Activated naive CD8-positive, alpha-beta T cell treated with anti-CD3 and anti-CD28 coated beads for 36 hours (primary cell): Measurements from ENCODE around the gene CR1. TPM values are rescaled to one million over a fixed set of nuclear protein-coding genes. Genes with fewer than 3 reads are reported as not detected.
"Not testable (repeated sequence)": the region's sequence is repeated elsewhere in the genome, so short reads cannot be mapped to it uniquely, and the experiment has no call there.

Experiments used
- DNase-seq: peaks from one replicate; pipeline ENCODE4 v3.0.0; 2021
- H3K27ac Mint-ChIP-seq: one replicate; pipeline ENCODE4 v1.8.0; 2022; ENCODE audit warnings: mild to moderate bottlenecking, moderate library complexity, mixed read lengths
- H3K27me3 Mint-ChIP-seq: one replicate; pipeline ENCODE4 v1.8.0; 2022; ENCODE audit warnings: mild to moderate bottlenecking, mixed read lengths
- H3K36me3 Mint-ChIP-seq: one replicate; pipeline ENCODE4 v1.8.0; 2021; ENCODE audit warnings: mild to moderate bottlenecking, mixed read lengths
- H3K4me1 Mint-ChIP-seq: one replicate; pipeline ENCODE4 v1.8.0; 2021; ENCODE audit warnings: mixed read lengths
- H3K4me3 Mint-ChIP-seq: one replicate; pipeline ENCODE4 v1.8.0; 2022; ENCODE audit warnings: mild to moderate bottlenecking, moderate library complexity, mixed read lengths
- H3K9me3 Mint-ChIP-seq: one replicate; pipeline ENCODE4 v1.8.0; 2022; ENCODE audit warnings: mixed read lengths
- total RNA-seq, 2 experiments: library from RNA; stranded (reverse); gene quantifications; one replicate each; pipeline ENCODE4 v1.2.3, GENCODE V29; 2021

Gene CR1
- total RNA-seq, 2 experiments from 2014 or later = not detected

DNA sequence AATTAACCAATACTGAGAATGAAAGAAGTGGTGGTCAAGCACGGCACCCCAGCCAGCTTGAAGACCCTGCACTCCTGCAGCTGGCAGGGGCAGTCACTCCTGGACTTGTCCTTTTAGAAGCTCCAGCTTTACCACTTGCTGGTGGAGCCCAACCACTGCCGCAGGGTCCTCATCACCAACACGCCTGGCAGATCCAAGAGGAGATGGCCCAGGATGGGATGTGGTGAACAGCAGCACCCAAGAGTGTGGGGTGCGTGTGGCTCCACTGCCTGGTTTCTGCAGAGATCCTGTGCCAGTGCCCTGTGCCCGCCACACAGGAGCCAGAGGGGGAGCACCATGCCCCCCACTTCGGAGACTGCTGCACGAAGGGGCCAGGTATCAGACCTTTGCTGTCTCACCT lies 162.5 kb downstream of the CR1 start:
- peaks cover 1% of the 10 kb centered on the region for H3K4me1 Mint-ChIP-seq
- no peak overlapping the region for H3K27ac Mint-ChIP-seq
- no peak overlapping the region for H3K4me3 Mint-ChIP-seq
- peaks cover 4% of the 10 kb centered on the region for H3K9me3 Mint-ChIP-seq
- peaks cover 6% of the 10 kb centered on the region for H3K27me3 Mint-ChIP-seq
- DNase-seq = no peak
- H3K36me3 Mint-ChIP-seq = no peaks in the 10 kb centered on the region

DNA sequence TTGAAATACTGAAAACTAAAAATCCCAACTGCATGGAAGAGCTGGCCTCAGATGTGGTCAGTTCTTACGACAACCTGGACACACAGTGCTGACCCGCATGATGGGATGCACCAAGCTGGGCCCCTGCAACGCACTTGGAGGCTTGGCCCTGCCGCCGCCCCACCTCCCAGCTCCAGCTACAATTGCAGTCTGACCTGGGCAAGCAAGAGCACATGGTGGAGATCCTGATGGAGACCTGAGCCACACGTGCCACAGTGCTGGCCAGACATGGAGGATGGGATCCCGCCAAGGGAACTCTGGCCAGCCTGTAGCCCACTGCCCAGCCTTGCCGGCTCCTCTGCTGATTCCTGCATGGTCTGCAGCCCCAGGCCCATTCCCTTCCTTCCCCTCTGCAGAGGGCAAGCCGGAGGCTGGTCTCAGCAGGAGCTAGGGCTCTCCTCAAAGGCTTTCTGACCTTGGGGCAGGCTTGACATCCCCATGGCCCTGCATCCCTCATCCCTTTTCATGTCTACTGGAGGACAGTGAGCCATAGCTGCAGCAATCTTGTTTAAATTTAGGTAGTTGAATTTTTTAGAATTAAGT lies 163.0 kb downstream of the CR1 start:
- Mint-ChIP-seq H3K36me3 (no peaks in the 10 kb centered on the region), H3K9me3 (peaks cover 6% of the 10 kb centered on the region), H3K4me1 (no peaks in the 10 kb centered on the region), H3K4me3 (no peak overlapping the region), H3K27me3 (peaks cover 11% of the 10 kb centered on the region), H3K27ac (no peak overlapping the region)
- DNase-seq = no peak

DNA sequence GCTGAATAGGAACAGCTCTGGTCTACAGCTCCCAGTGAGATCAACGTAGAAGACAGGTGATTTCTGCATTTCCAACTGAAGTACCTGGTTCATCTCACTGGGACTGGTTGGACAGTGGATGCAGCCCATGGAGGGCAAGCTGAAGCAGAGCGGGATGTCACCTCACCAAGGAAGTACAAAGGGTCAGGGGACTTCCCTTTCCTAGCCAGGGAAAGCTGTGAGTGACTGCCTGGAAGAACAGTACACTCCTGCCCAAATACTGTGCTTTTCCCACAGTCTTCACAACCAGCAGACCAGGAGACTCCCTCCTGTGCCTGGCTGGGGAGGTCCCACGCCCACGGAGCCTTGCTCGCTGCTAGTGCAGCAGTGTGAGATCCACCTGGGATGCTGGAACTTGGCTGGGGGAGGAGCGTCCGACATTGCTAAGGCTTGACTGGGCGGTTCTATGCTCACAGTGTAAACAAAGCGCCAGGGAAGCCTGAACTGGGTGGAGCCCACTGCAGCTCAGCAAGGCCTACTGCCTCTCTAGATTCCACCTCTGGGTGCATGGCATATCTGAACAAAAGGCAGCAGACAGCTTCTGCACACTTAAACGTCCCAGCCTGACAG lies 163.7 kb downstream of the CR1 start:
- no peak for DNase-seq

DNA sequence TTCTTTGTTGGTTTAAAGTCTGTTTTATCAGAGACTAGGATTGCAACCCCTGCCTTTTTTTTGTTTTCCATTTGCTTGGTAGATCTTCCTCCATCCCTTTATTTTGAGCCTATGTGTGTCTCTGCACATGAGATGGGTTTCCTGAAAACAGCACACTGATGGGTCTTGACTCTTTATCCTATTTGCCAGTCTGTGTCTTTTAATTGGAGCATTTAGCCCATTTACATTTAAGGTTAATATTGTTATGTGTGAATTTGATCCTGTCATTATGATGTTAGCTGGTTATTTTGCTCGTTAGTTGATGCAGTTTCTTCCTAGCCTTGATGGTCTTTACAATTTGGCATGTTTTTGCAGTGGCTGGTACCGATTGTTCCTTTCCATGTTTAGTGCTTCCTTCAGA lies 165.5 kb downstream of the CR1 start:
- H3K36me3 Mint-ChIP-seq, H3K9me3 Mint-ChIP-seq, H3K4me3 Mint-ChIP-seq, H3K4me1 Mint-ChIP-seq, H3K27ac Mint-ChIP-seq, DNase-seq: not testable (repeated sequence)
- peaks cover 25% of the 10 kb centered on the region for H3K27me3 Mint-ChIP-seq

More for the DNA sequence above, 163.7 kb downstream of the CR1 start:
- Mint-ChIP-seq H3K36me3 (no peaks in the 10 kb centered on the region), H3K4me3 (no peak overlapping the region), H3K9me3 (peaks cover 6% of the 10 kb centered on the region), H3K4me1 (no peaks in the 10 kb centered on the region), H3K27me3 (peaks cover 13% of the 10 kb centered on the region), H3K27ac (no peak overlapping the region)

DNA sequence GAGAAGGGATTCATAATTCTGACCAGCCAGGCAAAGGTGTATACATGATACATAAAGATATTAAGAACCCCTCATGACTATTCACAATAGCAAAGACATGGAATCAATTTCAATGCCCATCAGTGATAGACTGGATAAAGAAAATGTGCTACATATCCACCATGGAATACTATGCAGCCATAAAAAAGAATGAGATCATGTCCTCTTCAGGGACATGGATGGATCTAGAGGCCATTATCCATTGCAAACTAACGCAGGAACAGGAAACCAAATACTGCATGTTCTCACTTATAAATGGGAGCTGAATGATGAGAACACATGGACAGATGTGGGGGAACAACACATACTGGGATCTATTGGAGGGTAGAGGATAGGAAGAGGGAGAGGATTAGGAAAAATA lies 170.4 kb downstream of the CR1 start:
- Mint-ChIP-seq H3K27ac (no peak overlapping the region), H3K4me3 (no peak overlapping the region), H3K36me3 (no peaks in the 10 kb centered on the region), H3K4me1 (no peaks in the 10 kb centered on the region), H3K9me3 (peaks cover 8% of the 10 kb centered on the region), H3K27me3 (peaks cover 68% of the 10 kb centered on the region)
- DNase-seq = no peak

DNA sequence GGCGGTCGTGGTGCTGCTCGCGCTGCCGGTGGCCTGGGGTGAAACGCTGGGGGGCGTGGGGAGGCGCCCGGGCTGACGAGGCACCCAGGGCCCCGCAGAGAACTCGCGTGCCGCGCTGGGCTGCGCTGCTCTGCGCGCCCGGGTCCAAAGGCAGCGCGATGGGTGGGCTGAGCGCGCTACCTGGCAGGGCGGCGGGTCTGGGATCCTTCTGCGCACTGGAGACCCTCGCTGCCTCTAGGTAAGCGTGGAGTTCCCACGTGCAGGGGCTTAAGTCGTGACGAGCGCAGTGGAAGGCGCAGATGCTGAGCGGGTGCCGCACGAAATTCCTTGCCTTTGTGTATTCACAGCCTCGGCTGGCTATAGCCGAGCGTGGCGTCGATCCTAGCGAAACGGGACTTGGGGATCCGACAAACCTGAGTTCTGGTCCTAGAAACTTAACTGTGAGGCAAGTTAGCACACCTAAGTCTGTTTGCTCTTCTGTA lies 173.6 kb downstream of the CR1 start:
- Mint-ChIP-seq H3K27ac (no peak overlapping the region), H3K9me3 (peaks cover 2% of the 10 kb centered on the region), H3K27me3 (peaks cover 79% of the 10 kb centered on the region), H3K4me1 (peaks cover 2% of the 10 kb centered on the region), H3K36me3 (no peaks in the 10 kb centered on the region), H3K4me3 (no peak overlapping the region)
- DNase-seq = no peak

DNA sequence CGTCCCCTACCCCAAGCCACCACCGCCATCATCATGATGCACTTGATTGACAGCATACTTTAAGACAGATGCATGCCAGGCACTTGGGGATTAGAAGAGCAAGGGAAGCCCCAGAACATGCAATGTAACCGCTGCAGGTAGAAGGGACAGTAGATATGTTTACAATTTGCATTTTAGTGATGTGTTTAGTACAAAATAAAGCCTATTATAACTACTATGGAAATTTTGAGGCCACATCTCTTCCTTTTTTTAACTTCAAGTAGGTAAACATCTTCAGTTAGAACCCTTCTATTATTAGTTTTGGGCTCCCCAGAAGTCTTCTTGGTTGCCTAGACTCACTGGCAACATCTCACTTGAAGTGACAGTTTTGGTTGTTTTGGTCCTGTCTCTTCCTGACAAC lies 174.2 kb downstream of the CR1 start:
- no peak for DNase-seq
- H3K4me3 Mint-ChIP-seq = no peak overlapping the region
- peaks cover 2% of the 10 kb centered on the region for H3K4me1 Mint-ChIP-seq
- H3K36me3 Mint-ChIP-seq = no peaks in the 10 kb centered on the region
- peaks cover 76% of the 10 kb centered on the region for H3K27me3 Mint-ChIP-seq
- no peak overlapping the region for H3K27ac Mint-ChIP-seq
- H3K9me3 Mint-ChIP-seq = peaks cover 2% of the 10 kb centered on the region

DNA sequence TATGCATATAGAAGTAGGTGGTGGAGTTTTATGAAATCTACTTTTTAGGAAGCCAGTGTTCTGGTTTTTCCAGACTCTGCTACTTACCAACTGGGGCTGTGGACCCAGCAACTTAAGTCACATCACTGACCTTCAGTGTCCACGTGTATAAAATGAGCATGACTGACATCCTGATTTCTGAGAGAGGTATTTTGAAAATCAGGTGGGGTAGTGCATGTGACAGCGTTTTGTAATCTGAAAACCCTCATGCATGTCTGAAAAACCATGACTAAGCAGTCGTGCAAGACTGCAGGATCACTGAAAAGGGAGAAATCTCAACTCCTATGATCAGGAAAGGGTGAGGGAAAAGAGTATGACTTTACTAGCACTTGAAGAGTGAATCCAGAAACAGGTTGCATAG lies 175.0 kb downstream of the CR1 start:
- H3K27me3 Mint-ChIP-seq = peaks cover 74% of the 10 kb centered on the region
- no peak overlapping the region for H3K27ac Mint-ChIP-seq
- no peak overlapping the region for H3K4me3 Mint-ChIP-seq
- peaks cover 2% of the 10 kb centered on the region for H3K9me3 Mint-ChIP-seq
- DNase-seq = no peak
- H3K36me3 Mint-ChIP-seq = no peaks in the 10 kb centered on the region
- H3K4me1 Mint-ChIP-seq = peaks cover 2% of the 10 kb centered on the region

DNA sequence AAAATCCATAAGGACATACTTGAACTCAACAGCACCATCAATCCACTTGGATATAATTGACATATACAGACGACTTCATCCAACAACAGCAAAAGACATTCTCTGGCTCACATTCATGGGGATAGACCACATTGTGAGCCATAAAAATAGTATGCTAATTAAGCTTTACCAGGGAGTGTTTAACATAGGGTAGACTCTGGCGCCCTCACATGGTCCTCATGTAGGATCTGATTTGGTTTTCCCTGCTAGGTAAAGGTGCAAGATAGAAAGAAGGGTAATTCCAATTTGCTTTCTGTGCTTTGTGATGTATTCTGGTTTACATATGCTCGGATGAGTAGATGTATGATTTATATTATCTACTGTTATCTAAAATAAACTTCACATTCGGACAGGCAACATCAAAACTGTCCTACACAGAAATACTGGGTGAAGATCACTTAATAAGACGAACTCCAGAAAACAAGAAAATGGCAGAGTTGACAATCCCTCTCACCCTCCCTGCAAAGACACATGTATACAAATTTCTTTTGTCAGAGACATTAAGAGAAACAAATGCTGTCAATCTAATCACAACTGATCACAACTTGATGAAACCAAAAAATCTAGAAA lies 176.7 kb downstream of the CR1 start:
- no peak for DNase-seq
- peaks cover 57% of the 10 kb centered on the region for H3K27me3 Mint-ChIP-seq

DNA sequence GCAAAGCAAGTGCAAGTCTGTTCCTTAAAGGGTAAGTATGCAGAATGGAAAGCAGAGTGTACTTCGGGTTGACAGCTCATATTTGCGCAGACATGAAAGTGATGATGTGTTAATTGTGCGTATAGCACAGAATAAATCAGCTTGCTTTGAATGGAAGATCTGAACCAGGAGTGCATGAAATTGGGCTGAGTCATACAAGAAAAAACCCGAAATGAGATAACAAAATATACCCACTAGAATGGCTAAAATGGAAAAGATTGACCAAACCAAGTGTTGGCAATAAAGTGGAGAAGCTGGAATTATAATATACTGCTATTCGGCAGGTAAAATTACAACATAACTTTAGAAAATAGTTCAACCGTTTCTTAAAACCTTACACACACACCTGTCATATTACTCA lies 177.4 kb downstream of the CR1 start:
- DNase-seq = no peak
- Mint-ChIP-seq H3K27ac (no peak overlapping the region), H3K9me3 (no peaks in the 10 kb centered on the region), H3K27me3 (peaks cover 50% of the 10 kb centered on the region), H3K36me3 (no peaks in the 10 kb centered on the region), H3K4me3 (no peak overlapping the region), H3K4me1 (peaks cover 2% of the 10 kb centered on the region)

More for the DNA sequence above, 176.7 kb downstream of the CR1 start:
- H3K4me1 Mint-ChIP-seq = peaks cover 2% of the 10 kb centered on the region
- H3K9me3 Mint-ChIP-seq = no peaks in the 10 kb centered on the region
- H3K27ac Mint-ChIP-seq = no peak overlapping the region
- H3K4me3 Mint-ChIP-seq = no peak overlapping the region
- H3K36me3 Mint-ChIP-seq = no peaks in the 10 kb centered on the region

DNA sequence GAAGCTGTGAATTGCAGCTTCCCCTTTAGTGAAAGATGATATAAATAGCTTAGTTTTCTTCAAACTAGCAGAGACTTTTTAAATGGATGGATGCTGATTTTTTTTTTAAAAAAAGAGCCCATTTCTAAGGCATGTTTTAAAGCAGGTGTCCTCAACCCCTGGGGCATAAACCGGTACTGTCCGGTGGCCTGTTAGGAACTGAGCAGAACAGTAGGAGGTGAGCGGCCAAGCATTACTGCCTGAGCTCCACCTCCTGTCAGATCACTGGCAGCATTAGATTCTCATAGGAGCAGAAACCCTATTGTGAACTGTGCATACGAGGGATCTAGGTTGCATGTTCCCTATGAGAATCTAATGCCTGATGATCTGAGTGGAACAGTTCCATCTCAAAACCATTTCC lies 180.2 kb downstream of the CR1 start:
- H3K9me3 Mint-ChIP-seq = no peaks in the 10 kb centered on the region
- no peak overlapping the region for H3K27ac Mint-ChIP-seq
- H3K27me3 Mint-ChIP-seq = peaks cover 22% of the 10 kb centered on the region
- no peak for DNase-seq
- no peak overlapping the region for H3K4me3 Mint-ChIP-seq
- H3K4me1 Mint-ChIP-seq = peaks cover 2% of the 10 kb centered on the region
- no peaks in the 10 kb centered on the region for H3K36me3 Mint-ChIP-seq

DNA sequence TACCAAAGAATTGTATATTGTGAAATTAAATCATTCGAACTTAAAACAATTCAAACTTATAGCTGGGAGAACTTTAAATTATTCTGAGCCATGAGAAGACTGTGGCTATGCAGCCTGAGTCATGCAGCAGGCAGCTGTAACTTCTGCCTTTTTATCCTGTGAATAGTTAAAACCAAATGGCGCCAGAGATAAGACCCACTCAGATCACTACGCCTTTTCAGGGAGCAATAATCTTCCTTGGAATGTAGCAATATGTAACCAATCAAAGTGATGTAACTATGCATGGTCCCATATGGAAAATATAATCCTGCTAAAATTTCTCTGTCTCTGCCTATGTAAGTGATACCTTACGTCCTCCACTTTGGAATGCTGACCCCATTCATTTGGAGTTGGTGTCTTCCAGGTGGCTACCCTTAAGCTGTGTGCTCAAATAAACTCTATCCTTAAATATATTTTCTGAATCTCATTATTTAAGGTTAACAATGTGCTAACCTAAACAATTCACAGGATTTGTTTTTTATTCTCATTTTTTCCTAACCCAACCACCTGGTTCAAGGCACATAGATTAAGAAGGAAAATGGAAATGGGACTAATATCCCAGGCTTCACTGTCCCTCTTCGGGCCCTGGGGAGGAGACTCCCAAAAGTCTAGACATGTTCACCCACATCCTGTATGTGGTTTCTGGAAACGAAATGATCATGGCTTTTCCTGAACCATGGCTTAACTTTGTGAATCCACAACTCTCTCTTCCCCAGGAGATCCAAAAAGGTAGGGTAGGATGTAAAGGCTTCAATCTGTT lies 184.8 kb downstream of the CR1 start:
- not testable (repeated sequence) for H3K4me1 Mint-ChIP-seq, H3K27me3 Mint-ChIP-seq, H3K36me3 Mint-ChIP-seq, H3K4me3 Mint-ChIP-seq, H3K9me3 Mint-ChIP-seq, DNase-seq, H3K27ac Mint-ChIP-seq

DNA sequence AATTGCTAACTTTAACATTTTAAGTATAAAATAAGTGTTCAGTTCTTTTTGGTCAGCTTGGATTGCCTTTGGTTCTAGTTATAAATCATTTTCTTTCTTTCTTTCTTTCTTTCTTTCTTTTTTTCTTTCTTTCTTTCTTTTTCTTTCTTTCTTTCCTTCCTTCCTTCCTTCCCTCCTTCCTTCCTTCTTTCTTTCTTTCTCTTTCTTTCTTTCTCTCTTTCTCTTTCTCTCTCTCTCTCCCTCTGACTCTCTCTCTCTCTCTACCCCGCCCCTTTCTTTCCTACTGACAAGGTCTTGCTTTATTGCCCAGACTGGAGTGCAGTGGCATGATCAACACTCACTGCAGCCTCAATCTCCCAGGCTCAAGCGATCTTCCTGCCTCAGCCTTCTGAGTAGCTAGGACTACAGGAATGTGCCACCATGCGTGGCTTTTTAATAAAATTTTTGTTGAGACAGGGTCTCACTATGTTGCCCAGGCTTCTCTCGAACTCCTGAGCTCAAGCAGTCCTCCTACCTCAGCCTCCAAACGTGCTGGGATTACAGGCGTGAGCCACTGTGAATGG lies 187.0 kb downstream of the CR1 start:
- not testable (repeated sequence) for H3K9me3 Mint-ChIP-seq, H3K4me1 Mint-ChIP-seq, H3K27me3 Mint-ChIP-seq, H3K4me3 Mint-ChIP-seq, H3K27ac Mint-ChIP-seq, H3K36me3 Mint-ChIP-seq, DNase-seq

DNA sequence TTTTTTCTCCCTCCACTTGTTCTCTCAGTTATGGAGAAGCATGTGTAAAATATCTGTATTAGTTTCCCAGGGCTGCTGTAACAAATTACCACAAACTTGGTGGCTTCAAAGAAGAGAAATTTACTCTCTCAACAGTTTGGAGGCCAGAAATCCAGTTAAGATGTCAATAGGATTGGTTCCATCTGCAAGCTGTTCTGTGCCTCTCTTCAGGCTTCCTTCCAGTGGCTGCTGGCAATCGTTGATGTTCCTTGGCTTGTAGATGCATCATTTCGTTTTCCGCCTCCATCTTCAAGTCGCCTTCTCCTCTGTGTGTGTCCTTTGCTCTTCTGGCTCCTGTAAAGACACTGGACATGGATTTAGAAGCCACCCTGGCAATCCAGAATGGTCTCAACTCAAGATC lies 194.6 kb downstream of the CR1 start:
- not testable (repeated sequence) for H3K36me3 Mint-ChIP-seq, H3K27ac Mint-ChIP-seq, H3K9me3 Mint-ChIP-seq, DNase-seq, H3K4me1 Mint-ChIP-seq, H3K4me3 Mint-ChIP-seq, H3K27me3 Mint-ChIP-seq

DNA sequence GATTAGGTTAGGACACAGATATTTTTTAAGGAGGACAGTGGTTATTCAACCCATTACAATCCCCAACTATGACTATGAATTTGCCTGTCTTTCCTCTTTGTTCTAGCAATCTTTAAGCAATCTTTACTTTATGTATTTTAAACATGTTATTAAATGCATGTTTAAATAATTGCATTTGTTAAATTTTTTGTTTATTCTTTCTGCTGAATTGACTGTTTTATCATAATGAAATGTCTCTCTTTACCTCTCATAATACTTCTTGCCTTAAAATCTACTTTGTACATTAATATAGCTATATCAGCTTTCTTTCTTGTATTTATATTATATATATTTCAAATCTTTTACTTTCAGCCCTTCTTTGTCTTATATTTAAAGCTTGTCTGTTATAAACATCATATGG lies 195.1 kb downstream of the CR1 start:
- no peaks in the 10 kb centered on the region for H3K4me1 Mint-ChIP-seq
- H3K27ac Mint-ChIP-seq = no peak overlapping the region
- H3K4me3 Mint-ChIP-seq = no peak overlapping the region
- no peaks in the 10 kb centered on the region for H3K27me3 Mint-ChIP-seq
- H3K9me3 Mint-ChIP-seq = no peaks in the 10 kb centered on the region
- no peak for DNase-seq
- no peaks in the 10 kb centered on the region for H3K36me3 Mint-ChIP-seq
